HepG2 (cell line): ENCODE data around the gene GASK1A.

Experiments
- ESRRA ChIP-seq: sonication (generic); formaldehyde crosslinking; IDR thresholded peaks from 2 replicates; pipeline ENCODE4 v1.5.1; 2020; ENCODE audit warnings: mild to moderate bottlenecking, low read depth, missing genetic modification reagents
- FOXA3 ChIP-seq: IDR thresholded peaks from 2 replicates; pipeline ENCODE4 v1.6.1; 2016; ENCODE audit warnings: missing genetic modification reagents, missing compliant biosample characterization
- MTA1 ChIP-seq: sonication (generic); formaldehyde crosslinking; IDR thresholded peaks from 2 replicates; pipeline ENCODE4 v1.4.0; 2020; ENCODE audit warnings: missing genetic modification reagents, mild to moderate bottlenecking, borderline replicate concordance
- NR2F6 ChIP-seq, 2 experiments: IDR thresholded peaks; 2 replicates each; pipeline ENCODE4 v1.6.1; 2016; ENCODE audit warnings: antibody characterized with exemption in 1 of 2, mild to moderate bottlenecking in 1 of 2
- POLR2AphosphoS5 ChIP-seq: IDR thresholded peaks from 2 replicates; pipeline ENCODE4 v1.6.1; 2012; ENCODE audit warnings: low read depth, low read length
- RCOR2 ChIP-seq: IDR thresholded peaks from 2 replicates; pipeline ENCODE4 v1.6.1; 2016; ENCODE audit warnings: missing biosample characterization, missing genetic modification reagents
- ZNF282 ChIP-seq: fragments of 450-650 bp; IDR thresholded peaks from 2 replicates; pipeline ENCODE4 v1.6.1; 2018; ENCODE audit not compliant: partially characterized antibody
- TF ChIP-seq, protein P1 (sequence below): sonication (generic); formaldehyde crosslinking; IDR thresholded peaks from 2 replicates; pipeline ENCODE4 v1.4.0; 2020; ENCODE audit warnings: missing genetic modification reagents, borderline replicate concordance
- TF ChIP-seq, protein P2 (sequence below): sonication (generic); formaldehyde crosslinking; IDR thresholded peaks from 2 replicates; pipeline ENCODE4 v1.5.0; 2020; ENCODE audit warnings: mild to moderate bottlenecking, missing genetic modification reagents, moderate library complexity
- TF ChIP-seq, protein P3 (sequence below): sonication (generic); formaldehyde crosslinking; IDR thresholded peaks from 2 replicates; pipeline ENCODE4 v1.8.0; 2022; ENCODE audit warnings: mild to moderate bottlenecking, missing genetic modification reagents; ENCODE audit not compliant: insufficient replicate concordance
- TF ChIP-seq, protein P4 (sequence below): sonication (generic); formaldehyde crosslinking; IDR thresholded peaks from 2 replicates; pipeline ENCODE4 v1.8.1; 2023; ENCODE audit warnings: mild to moderate bottlenecking, missing genetic modification reagents, borderline replicate concordance
- TF ChIP-seq, protein P5 (sequence below), 2 experiments: sonication (generic) in 1 of 2; formaldehyde crosslinking in 1 of 2; IDR thresholded peaks; 2 replicates each; pipeline versions ENCODE4 v1.4.0 to v1.6.1; 2018 to 2020; ENCODE audit warnings: missing genetic modification reagents in 2 of 2, borderline replicate concordance in 1 of 2, low read depth in 1 of 2, mild to moderate bottlenecking in 1 of 2, missing biosample characterization in 1 of 2
- TF ChIP-seq, protein P6 (sequence below): sonication (generic); formaldehyde crosslinking; IDR thresholded peaks from 2 replicates; pipeline ENCODE4 v1.9.0; 2022; ENCODE audit warnings: missing genetic modification reagents, mild to moderate bottlenecking, borderline replicate concordance

DNA sequence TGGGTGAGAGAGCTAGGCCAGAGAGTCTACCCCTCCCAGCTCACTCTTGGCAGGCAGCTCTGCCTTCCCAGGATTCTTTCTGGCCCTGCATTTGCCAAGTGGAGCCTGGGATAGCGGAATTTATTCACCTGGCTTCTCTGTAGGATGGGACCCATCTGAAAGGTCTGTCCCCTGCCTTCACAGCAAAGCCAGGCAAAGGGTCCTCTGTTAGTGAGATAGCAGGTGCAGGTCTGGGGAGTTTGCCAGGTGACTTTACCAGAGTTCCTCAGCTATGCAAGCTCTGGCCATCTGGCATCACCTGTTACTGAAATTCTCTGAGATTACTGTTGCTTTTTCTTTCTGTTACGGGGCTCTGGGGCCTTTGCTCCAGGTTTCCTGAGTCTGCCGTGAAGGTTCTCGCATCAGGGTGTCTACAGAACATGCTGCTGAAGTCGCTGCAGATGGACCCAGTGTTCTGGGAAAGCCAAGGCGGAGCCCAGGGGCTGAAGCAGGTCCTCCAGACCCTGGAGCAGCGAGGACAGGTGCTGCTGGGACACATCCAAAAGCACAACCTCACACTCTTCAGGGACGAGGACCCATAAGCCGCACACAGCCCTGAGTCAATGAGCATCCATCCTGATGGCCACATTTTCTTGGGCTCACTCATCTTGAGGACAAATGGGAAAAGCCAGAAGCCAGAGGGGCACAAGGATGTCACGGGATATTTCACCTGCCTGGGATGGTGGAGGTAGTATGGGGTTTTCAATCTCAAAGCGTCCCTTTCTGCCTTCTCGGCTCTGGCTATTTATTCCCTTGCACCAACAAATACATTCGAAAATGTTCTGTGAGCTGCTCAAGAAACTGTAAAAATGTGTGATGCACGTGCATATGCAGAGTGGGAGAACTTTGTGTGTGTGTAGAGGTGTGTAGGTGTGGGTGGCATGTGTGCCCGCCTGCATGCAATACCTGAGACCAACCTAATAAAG lies 77.0 kb downstream of the GASK1A start:
- TF ChIP-seq, protein P1, sequence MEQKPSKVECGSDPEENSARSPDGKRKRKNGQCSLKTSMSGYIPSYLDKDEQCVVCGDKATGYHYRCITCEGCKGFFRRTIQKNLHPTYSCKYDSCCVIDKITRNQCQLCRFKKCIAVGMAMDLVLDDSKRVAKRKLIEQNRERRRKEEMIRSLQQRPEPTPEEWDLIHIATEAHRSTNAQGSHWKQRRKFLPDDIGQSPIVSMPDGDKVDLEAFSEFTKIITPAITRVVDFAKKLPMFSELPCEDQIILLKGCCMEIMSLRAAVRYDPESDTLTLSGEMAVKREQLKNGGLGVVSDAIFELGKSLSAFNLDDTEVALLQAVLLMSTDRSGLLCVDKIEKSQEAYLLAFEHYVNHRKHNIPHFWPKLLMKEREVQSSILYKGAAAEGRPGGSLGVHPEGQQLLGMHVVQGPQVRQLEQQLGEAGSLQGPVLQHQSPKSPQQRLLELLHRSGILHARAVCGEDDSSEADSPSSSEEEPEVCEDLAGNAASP (CRISPR knock-in tag), result no peak
- no peak for TF ChIP-seq RCOR2 (CRISPR knock-in tag)
- TF ChIP-seq, protein P2, sequence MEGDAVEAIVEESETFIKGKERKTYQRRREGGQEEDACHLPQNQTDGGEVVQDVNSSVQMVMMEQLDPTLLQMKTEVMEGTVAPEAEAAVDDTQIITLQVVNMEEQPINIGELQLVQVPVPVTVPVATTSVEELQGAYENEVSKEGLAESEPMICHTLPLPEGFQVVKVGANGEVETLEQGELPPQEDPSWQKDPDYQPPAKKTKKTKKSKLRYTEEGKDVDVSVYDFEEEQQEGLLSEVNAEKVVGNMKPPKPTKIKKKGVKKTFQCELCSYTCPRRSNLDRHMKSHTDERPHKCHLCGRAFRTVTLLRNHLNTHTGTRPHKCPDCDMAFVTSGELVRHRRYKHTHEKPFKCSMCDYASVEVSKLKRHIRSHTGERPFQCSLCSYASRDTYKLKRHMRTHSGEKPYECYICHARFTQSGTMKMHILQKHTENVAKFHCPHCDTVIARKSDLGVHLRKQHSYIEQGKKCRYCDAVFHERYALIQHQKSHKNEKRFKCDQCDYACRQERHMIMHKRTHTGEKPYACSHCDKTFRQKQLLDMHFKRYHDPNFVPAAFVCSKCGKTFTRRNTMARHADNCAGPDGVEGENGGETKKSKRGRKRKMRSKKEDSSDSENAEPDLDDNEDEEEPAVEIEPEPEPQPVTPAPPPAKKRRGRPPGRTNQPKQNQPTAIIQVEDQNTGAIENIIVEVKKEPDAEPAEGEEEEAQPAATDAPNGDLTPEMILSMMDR (CRISPR knock-in tag), result no peak
- TF ChIP-seq MTA1 (CRISPR knock-in tag), result no peak
- TF ChIP-seq, protein P3, sequence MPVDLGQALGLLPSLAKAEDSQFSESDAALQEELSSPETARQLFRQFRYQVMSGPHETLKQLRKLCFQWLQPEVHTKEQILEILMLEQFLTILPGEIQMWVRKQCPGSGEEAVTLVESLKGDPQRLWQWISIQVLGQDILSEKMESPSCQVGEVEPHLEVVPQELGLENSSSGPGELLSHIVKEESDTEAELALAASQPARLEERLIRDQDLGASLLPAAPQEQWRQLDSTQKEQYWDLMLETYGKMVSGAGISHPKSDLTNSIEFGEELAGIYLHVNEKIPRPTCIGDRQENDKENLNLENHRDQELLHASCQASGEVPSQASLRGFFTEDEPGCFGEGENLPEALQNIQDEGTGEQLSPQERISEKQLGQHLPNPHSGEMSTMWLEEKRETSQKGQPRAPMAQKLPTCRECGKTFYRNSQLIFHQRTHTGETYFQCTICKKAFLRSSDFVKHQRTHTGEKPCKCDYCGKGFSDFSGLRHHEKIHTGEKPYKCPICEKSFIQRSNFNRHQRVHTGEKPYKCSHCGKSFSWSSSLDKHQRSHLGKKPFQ (CRISPR knock-in tag), result no peak
- TF ChIP-seq, protein P4, sequence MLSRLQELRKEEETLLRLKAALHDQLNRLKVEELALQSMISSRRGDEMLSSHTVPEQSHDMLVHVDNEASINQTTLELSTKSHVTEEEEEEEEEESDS, result no peak
- TF ChIP-seq POLR2AphosphoS5, result no peak
- TF ChIP-seq ESRRA (CRISPR knock-in tag), result no peak
- TF ChIP-seq, protein P5, sequence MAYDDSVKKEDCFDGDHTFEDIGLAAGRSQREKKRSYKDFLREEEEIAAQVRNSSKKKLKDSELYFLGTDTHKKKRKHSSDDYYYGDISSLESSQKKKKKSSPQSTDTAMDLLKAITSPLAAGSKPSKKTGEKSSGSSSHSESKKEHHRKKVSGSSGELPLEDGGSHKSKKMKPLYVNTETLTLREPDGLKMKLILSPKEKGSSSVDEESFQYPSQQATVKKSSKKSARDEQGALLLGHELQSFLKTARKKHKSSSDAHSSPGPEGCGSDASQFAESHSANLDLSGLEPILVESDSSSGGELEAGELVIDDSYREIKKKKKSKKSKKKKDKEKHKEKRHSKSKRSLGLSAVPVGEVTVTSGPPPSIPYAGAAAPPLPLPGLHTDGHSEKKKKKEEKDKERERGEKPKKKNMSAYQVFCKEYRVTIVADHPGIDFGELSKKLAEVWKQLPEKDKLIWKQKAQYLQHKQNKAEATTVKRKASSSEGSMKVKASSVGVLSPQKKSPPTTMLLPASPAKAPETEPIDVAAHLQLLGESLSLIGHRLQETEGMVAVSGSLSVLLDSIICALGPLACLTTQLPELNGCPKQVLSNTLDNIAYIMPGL (CRISPR knock-in tag; IDR thresholded peaks at IDR 0.05; ENCODE audit: borderline replicate concordance in 1 of 2, low read depth in 1 of 2), result no peak
- TF ChIP-seq FOXA3 (CRISPR knock-in tag), result no peak
- TF ChIP-seq, protein P6, sequence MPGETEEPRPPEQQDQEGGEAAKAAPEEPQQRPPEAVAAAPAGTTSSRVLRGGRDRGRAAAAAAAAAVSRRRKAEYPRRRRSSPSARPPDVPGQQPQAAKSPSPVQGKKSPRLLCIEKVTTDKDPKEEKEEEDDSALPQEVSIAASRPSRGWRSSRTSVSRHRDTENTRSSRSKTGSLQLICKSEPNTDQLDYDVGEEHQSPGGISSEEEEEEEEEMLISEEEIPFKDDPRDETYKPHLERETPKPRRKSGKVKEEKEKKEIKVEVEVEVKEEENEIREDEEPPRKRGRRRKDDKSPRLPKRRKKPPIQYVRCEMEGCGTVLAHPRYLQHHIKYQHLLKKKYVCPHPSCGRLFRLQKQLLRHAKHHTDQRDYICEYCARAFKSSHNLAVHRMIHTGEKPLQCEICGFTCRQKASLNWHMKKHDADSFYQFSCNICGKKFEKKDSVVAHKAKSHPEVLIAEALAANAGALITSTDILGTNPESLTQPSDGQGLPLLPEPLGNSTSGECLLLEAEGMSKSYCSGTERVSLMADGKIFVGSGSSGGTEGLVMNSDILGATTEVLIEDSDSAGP (CRISPR knock-in tag), result no peak
- TF ChIP-seq NR2F6 (IDR thresholded peaks at IDR 0.05), result no peak
- TF ChIP-seq NR2F6 (CRISPR knock-in tag; IDR thresholded peaks at IDR 0.05), result no peak
- no peak for TF ChIP-seq ZNF282
